Activated CD4-positive, alpha-beta T cell treated with anti-CD3 and anti-CD28 coated beads, Interleukin-2, amount 50 U/mL, for 4 hours (primary cell): ENCODE measurements around the gene FBXO9.

Experiments
- DNase-seq, 2 experiments: peaks; one replicate each; pipeline ENCODE4 v3.0.0-alpha.2; 2020

The FBXO9 gene

GRCh38 chr6:53139841-53140413, 74.7 kb downstream of the FBXO9 start:
- DNase-seq, result no peak

DNA sequence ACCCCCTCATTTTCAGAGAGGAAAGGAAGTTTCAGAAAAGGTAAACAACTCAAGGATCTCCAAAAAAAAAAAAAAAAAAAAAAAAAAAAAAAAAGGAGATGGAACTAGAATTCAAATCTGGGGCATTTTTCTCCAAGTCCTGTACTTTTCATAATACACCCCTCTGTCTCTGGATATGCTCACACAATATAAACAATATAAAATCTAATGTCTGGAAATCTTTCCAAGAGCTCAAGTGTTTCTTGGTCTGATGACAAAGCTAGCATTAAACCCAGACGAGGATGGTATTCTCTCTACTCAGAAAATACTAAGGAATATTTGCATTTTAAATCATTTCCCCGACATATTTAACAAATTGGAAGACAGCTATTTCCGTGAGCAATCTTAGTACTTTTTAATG, 77.6 kb downstream of the FBXO9 start:
- DNase-seq, result no peak

- no peak for DNase-seq
Measured at GRCh38 chr6:53143710-53144109, 78.5 kb downstream of the FBXO9 start.

DNA sequence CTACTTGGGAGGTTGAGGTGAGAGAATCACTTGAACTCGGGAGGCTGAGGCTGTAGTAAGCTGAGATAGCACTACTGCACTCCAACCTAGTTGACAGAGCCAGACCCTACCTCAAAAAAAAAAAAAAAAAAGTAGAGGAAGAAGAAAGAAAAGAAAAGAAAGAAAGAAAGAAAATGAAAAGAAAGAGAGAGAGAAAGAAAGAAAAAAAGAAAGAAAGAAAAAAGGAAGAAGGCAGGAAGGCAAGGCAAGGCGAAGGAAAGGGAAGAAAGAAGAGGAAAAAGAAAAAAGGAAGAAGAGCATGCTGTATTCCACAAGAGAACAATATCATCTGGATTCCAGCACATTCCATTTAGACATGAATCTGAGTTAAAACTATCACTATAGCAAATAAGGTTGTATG, 79.6 kb downstream of the FBXO9 start:
- no peak for DNase-seq

DNA sequence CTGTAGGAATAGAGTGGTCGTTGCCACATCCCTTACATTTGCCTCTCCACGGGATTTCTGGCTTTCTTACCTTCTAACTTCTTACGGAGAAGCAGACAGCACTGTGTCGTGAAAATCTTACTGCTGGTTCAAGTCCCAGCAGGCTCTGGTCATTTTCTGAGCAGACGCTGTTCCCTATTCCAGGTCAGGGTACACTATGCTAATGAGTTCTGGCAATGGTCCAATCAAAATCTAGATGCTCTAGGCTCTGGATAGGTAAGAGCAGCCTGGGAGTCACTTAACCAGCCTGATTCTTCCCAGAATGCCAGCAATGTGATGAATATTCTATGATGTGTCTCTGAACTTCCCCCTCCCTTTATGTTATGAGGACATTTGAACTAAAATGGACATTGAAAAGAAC, 83.5 kb downstream of the FBXO9 start, which contains the start of gene GCM1:
Gene GCM1 (minus strand): TSS at position 158 of the 400 bp plus-strand sequence. CDS start 3,209 bp downstream, outside the sequence.
- DNase-seq, result no peak
